NCI-H1694 treated with DMSO at 0.1 percent for 48 hours (cell line): ENCODE measurements around the gene MXD4.

ENCODE experiments used
- DNase-seq: peaks from one replicate; lab custom pipeline; 2025; lab: John Stamatoyannopoulos, UW

The MXD4 gene, protein sequence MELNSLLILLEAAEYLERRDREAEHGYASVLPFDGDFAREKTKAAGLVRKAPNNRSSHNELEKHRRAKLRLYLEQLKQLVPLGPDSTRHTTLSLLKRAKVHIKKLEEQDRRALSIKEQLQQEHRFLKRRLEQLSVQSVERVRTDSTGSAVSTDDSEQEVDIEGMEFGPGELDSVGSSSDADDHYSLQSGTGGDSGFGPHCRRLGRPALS

DNA sequence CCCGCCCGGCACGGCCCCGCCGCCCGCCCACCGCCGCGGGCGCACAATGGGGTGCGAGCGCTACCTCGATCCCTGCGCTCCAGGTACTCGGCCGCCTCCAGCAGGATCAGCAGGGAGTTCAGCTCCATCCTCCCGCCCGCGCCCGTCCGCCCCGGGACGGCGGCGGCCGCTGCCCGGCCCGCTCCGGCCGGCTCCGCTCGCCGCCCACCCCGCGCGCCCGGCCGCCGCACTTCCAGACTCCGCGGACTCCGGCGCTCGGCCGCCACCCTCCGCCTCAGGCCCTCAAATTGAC lies at the start of gene MXD4:
Gene MXD4, minus strand, starts transcription at position 257 of the 292 bp plus-strand sequence. Its CDS starts 129 bp downstream, at position 128.
- DNase-seq: no peak

DNA sequence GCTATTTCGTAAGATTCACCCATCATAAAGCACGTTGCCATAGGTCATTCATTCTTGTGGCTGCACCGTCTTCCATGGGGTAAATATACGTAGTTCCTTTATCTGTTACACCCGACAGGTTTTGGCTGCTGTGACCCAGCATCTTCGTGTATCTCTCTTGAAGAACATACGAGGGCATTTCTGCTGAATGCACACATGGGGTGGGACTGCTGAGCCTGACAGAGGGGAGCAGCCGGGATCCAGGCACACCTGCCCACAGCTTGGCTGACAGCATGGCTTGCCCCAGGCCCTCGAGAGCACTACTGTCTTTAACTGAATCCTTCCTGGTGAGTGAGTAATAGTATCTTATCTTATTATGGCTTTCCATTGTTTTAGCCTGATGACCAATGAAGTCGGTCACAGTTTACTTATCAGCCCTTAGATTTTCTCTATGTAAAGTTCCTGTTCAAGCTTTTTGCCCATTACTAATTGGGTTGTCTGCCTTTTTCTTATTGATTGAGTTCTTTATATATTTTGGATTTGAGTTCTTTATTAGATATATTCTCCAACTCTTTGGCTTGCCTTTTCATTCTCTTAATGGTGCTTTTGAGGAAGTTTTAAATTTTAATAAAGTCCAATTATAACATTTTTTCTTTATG lies 45.0 kb upstream of the MXD4 start:
- DNase-seq: no peak

DNA sequence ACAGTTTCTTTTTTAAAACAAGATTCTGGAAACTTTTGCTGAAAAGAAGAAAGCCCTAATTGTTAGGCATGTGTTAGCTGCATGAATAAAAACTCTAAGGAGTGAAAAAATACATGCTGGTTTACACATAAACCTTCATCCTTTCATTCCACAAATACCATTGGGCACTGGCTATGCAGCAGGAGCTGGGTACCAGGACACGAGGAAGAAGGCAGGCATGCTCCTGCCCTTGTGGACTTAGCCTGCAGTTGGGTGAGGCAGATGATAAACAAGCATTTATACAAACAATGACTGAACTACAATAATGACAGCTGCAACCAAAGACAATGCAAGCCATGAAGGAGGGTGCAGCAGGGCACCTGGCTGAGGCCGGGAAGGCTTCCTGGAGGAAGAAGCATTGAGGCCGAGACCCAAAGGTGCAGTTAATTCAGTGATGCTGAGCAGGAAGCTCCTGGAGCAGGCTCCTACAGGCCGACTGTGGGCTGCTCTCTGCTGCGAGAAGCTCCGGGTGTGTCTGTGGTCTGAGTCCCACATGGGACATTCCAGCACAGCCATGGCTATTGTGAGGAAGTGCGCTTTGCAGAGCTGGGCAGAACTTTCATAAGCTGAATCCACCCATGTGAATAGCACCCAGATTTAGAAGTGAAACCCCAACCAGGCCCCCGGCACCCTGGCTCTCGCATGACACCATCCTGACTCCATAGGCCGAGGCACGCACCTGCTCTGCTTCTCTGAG lies 44.0 kb upstream of the MXD4 start:
- DNase-seq: no peak

DNA sequence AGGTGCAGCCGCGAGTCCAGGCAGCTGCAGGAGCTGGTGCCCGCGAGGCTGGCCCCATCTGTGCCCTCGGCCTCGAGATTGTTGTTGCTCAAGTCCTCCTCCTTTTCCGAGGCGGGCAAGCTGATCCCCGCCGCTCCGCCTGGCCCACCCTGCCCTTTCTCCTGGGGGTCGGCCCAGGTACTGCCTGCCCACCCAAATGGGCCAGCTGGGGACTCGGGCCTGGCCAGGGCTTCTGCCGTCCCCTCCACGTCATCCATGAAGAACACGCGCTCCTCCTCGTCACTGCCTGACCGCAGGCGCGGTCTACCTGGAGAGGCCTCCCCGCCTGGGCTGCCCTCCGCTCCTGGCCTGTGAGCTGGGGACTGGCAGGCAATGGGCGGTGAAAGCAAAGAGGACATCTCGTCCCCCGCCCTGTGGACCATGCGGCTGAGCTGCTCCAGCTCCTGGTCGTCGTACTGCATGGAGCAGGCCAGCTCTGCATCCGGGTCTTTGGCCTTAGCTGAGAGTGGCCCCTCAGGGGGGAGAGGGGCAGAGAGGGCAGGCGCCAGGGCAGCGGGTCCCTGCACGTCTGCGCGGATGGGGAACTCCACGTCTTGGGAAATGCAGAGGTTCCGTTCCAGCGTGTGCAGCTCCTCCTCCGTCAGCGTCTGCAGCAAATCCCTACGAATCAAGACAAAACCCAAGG lies 43.1 kb upstream of the MXD4 start:
- DNase-seq: no peak

DNA sequence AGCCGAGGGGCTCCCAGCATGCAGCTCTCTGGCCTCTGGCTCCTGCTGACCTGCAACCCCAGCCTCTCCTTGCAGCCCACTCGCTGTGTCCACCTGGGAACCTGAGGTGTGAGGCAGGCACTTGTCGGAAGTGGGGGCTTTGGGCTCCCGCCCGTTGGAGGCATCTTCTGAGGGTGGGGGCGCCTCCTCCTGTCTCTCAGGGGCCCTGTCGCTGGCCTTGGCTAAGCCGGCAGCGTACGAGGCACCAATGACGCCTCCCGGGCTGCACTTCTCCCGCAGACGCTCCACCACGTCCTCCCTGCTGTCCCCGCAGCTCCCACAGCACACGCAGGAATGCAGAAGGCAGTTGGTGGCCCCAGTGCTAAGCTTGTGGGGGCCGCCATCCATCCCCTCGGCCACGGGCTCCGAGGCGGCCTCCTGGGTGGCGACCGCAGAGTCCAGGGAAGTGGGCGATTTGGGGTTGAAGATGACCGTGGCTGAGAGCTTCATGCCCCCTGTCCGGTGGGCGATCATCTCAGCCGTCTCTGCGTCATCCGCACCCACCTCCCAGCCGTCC lies 42.5 kb upstream of the MXD4 start:
- DNase-seq: no peak

DNA sequence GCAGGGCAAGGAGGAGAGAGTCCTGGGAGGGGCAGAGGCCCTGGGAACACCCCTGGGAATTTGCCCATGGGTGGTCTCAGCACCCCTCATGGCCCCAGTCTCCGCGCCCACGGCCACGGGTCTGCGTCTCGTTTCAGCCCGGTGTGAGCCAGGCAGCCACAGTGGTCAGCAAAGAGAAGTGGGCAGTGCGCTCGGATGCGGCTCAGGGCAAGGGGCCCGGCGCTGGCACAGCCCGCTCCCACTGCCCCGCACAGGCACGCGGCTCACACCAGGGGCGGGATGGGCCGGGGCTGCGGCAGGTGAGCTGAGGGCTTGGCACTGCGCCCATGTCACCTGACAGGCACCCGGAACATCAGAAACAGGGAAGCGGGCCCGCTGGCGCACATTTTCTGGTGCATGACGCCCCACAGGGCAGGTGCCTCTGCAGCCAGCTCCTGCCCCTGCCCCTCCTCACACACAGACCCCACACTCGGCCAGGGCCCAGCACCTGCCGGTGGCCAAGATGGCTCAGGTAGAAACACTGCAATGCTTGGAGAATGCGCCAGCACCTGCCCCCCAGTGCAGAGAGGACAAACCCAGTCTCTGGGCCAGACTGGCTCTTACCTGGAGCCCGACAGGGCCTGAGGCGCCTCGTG lies 41.9 kb upstream of the MXD4 start:
- DNase-seq: no peak

DNA sequence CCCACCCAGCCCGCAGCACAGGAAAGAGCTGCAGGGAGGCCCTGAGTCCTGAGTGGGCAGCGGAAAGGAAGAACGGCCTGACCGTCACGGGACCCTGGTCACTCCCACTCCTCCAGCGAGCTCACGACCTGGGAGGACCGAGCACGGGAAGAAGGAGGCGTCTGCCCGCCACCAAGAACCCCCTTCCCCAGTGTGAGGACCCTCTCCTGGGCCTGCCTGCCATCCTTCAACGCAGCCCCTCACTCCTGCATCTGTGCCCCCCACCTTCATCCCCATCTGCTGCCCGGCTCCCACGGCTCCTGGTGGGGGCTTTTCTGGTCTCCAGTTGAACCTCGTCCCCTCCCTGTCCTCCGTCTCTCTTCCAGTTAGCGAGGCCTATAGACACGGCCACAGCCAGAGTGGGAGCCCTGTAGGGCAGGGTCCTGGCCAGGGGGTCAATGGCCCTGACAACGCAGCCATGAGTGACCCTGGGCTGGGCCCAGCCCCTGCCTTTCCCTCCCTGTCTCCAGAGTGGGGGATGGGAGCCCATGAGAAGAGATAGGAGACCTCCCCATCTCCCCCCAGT lies 41.3 kb upstream of the MXD4 start:
- DNase-seq: no peak

DNA sequence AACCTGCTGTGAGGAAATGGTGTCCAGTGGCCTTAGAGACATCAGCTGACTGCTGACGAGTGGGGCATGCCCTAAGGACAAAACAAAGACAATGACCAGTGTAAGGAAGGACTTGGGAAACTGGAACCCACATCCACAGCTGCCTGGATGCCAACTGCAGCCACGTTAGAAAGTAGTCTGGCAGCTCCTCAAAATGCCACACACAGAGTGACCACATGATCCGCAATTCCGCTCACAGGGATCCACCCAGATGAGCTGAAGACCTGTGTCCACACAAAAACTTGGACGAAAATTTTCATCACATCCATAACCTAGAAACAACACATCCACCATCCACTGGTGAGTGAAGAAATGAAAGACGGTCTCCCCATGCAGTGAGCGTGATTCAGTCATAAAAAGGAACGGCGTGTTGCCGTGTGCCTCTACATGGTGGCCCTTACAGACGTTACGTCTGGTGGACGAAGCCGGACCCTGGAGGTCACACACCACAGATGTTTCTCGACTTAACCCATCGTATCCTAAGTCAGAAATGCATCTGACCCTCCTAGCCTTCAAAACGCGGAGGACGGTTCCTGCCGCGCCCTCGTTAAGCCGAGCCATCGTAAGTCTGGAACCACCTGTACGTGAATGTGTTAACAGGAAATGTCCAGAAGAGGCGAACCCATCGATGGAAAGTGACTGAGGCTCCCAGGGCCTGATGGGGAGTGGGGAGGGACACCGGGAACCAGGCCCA lies 40.6 kb upstream of the MXD4 start:
- no peak for DNase-seq

DNA sequence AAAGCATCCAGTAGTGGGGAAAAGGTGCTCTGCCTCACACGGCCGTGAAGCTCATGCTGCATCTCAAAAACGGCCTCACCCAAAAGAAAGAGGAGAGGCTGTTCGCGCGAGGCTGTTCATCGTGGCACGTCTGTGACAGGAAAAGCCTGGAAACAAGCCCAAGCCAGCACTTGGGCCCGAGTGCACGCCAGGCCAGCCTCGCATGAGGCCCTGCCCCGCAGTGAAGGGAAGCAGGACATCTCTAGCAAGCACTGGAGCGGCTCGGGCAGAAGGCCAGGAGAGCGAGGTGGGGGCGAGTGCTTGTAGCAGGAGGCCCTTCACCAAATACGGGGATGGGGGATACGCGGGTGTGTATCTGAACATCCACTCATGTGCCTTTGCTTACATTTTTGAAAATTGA lies 39.9 kb upstream of the MXD4 start:
- DNase-seq: no peak

DNA sequence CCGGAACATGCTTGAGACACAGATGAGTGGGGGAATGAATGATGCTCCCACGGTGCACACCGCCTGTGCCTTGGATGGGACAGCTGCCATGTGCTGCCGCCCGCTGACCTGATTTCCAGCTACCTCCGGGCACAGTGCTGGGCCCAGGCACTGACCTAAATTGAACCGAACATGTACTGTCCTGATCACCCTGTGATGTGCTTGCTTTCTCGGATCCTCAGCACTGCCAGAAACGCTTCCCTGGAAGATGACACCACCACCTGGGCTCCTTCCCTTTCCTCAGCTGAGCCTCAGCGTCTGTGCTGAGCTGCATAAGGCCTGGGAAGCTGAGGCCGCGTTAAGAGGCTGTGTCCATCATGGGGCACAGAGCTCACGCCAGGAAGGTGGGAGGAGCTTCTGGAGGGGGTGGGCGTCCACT lies 39.3 kb upstream of the MXD4 start:
- DNase-seq: no peak

DNA sequence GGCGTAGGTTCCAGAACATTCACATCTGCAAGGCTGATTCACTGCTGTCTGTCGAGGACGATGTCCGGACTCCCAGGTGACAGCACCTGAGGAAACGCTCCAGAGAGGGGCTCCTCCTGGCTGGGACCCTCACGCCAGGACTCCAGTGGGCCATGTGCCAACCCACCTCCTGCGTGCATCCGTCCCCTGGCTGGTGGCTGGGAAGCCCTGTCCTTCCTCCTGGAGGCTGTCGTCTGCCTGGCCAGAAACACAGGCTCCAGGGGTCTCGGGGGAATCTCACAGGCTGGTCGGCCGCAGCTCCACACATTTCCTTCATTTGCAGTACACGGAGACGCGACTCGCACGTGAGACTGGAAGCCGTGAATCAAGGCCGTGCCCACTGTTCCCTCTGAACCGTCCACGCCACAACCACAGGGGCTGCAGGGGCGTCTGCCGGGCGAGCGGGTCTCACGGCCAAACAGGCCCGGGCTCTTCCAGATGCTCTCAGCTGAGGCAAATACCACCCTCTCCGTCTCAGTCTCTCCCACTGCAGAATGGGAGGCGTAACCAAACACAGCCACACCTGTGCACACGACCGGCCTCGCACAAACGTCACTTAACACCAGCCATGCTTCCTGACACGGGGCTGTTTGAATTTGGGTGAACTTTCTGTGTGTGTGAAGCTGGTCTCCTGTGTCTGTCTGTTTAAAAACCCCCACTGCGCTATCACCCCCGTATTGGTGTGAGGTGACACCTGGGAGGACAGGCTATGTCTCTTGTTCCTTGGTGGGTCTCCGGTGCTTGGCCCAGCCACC lies 38.7 kb upstream of the MXD4 start:
- DNase-seq: no peak

DNA sequence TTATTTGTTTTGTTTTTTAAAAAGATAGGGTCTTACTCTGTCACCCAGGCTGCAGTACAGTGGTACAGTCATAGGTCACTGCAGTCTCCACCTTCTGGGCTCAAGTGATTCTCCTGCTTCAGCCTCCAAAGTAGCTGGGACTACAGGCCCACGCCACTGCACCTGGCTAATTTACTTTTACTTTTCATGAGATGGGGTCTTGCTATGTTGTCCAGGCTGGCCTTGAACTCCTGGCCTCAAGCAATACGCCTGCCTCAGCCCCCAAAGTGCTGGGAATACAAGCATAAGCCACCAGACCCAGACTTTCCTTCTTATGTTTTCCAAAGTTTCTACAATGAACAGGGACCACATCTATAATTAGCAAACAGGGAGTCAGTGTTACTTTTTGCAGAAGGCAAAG lies 37.9 kb upstream of the MXD4 start:
- DNase-seq: no peak

DNA sequence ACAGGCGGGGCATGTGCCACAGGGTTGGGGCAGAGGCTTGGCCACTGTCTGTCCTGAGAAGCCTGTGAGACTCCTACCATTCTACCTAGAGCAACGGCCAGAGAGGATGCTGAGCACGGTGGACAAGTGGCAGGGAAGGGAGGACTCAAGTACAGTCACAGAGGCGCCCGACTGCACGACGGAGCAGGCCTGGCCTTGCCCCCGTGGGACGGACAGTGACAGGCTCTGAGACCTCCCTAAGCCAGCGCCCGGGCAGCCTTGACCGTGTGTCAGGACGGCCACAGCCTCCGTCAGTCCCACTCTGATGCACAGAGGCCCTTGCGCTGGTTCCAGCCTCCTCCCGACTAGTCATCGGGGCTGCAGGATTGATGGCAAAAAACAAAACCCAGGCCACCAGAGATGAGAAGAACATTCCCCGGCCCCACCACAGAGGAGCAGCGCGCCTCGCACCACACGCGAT lies 36.7 kb upstream of the MXD4 start:
- no peak for DNase-seq

DNA sequence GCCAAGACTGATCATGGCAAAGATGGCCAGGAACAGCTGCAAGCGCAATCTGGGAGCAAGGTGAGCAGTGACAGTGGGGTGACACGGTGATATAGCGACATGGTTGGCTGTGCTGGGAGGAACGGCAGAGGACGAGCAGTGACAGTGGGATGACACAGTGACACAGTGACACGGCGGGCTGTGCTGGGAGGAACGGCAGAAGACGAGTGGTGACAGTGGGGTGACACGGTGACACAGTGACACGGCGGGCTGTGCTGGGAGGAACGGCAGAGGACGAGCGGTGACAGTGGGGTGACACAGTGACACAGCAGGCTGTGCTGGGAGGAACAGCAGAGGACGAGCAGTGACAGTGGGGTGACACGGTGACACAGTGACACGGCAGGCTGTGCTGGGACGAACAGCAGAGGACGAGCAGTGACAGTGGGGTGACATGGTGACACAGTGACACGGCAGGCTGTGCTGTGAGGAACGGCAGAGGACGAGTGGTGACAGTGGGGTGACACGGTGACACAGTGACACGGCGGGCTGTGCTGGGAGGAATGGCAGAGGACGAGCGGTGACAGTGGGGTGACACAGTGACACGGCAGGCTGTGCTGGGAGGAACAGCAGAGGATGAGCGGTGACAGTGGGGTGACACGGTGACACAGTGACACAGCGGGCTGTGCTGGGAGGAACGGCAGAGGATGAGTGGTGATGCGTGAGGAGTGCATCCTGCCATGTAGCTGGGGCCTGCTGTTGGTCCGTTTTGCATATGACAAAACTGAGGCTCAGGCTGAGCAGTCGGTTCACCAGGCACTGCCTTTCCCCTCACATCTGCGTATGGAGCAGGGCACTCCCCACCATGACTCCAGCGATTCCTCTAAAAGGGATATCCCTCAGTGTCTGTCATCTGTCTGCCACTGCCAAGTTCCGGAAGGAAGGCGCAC lies 36.0 kb upstream of the MXD4 start:
- no peak for DNase-seq

DNA sequence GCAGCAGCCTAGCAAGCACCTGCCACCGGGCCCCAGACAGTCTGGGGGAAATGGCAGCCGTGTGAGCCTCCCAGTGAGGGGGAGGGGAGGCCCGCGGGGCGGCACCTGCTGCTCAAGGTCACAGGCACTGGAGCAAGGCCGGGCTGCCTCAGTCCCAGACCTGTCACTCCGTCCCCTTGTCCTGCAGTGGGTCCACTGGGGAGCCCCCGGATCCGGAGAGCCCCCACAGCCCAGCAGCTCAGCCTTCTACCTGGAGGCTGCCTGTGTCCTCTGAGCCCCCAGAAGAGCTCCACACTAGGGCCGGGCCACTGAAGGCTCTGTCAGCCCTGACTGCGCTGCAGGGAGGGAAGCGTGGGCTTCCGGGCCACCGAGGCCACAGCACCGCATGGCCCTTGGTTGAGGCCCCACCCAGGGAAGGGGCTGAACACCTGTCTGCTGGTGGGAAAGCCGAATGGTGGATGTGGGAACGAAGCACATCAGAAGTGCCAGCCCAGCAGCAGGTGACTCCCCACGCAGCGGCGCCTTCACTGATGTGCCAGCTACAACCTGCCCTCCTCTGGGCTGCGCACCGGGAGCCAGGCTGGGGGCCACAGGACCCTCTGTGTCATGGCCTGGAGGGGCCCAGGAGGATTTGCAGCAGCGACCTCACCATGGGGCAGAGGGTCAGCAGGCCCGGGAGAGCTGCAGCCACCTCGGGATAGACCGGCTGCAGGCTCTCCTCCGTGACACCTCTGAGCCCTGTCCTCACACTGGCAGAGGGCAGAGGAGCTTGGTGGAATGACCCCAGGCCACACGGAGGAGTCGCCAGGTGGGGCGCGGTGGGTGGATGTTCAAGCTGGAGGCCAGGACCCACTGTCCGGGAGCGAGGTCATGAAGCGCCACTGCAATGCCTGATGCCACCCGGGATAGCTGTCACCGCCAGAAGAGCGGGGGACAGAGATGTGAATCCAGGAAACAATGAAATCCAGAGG lies 35.0 kb upstream of the MXD4 start:
- no peak for DNase-seq

DNA sequence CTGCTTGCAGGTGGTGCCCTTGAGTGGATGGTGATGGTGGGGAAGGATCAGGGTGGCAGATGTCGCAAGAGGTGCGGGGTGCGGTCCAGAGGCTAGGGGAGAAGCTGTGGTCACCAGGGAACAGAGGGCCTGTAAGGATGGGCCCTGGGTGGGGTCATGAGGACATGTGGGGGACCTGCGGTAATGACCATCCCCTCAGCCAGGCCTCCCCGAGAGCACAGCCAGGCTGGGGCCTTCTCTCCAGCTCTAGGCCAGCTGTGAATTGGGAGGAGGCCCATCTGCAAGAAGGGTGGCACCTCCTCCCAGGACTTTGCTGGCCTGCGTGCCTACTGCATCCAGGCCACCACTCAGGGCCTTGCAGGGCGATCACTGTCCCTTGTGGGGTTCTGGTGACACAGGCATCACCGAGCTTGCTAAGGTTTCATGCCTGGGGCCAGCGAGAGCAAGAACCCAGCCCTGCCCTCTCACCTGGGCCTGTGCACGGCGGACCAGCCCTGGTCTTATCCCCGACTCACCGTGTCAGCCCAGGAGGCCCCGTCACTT lies 34.1 kb upstream of the MXD4 start:
- DNase-seq: no peak

DNA sequence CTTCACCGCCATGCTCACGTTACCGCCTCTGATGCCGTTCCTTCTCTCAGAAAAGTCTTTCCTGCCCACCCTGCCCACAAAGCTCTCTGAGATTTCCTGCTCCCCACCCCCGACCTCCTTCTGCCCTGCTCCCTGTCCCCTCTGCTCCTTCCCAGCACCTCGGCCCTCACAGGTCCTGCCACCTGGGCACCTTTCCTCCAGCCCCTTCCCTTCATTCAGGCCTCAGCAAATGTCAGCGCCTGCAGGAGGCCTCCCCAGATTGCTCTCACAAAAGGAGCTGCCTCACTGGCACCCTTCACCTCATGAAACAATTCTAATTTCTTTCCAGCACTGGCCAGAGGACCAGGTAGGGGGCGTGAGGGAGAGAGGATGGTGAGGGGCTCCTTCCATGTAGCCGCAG lies 33.6 kb upstream of the MXD4 start:
- DNase-seq: no peak

DNA sequence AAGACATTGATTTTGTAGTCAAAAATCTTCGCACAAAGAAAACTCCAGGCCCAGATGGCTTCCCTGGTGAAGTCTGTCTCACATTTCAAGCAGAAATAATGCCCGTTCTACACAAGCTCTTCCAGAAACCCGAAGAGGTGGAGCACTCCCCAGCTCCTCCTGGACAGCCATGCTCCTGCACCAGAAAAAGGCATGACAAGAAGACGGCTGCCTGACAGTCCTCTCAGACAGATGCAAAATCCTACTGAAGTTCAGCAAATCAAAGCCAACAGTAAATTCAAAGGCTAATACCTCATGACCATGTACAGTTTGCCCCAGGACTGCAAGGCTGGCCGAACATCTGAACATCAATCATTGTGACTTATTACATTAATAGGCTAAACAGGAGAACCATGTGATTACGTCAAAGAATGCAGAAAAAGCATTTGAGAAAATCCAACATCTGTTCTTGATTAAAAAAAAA lies 30.8 kb upstream of the MXD4 start:
- no peak for DNase-seq
